Embryonic facial prominence (tissue), 1 donor: Measurements from ENCODE around the gene TP53I13.
"Not testable (repeated sequence)": the region's sequence is repeated elsewhere in the genome, so short reads cannot be mapped to it uniquely, and the experiment has no call there.

Experiments used
- DNase-seq: peaks from one replicate; pipeline ENCODE4 v3.0.0-alpha.2; 2016; ENCODE audit errors: extremely low spot score

Gene TP53I13

GRCh38 chr17:29568331-29569244 lies at the start of gene TP53I13:
Gene TP53I13 (plus strand): TSS chr17:29568701. CDS start chr17:29568759, 58 bp downstream.
- DNase-seq: peak; percentile 33

- no peak for DNase-seq
Observed at GRCh38 chr17:29524692-29525091, 43.8 kb upstream of the TP53I13 start.

- DNase-seq: no peak
Observed at GRCh38 chr17:29526322-29526721, 42.2 kb upstream of the TP53I13 start.

GRCh38 chr17:29533976-29534375 lies 34.5 kb upstream of the TP53I13 start:
- no peak for DNase-seq

GRCh38 chr17:29544066-29544465 lies 24.4 kb upstream of the TP53I13 start:
- no peak for DNase-seq

GRCh38 chr17:29546085-29546484 lies 22.4 kb upstream of the TP53I13 start:
- no peak for DNase-seq

- DNase-seq: no peak
Observed at GRCh38 chr17:29546830-29547229, 21.7 kb upstream of the TP53I13 start.

- no peak for DNase-seq
Observed at GRCh38 chr17:29549177-29549923, 19.2 kb upstream of the TP53I13 start.

- no peak for DNase-seq
Observed at GRCh38 chr17:29555840-29556239, 12.7 kb upstream of the TP53I13 start.

GRCh38 chr17:29557085-29557738 lies 11.3 kb upstream of the TP53I13 start:
- DNase-seq: no peak

GRCh38 chr17:29557739-29558116 lies 10.8 kb upstream of the TP53I13 start:
- no peak for DNase-seq

GRCh38 chr17:29558139-29558538 lies 10.4 kb upstream of the TP53I13 start:
- DNase-seq: not testable (repeated sequence)

- DNase-seq: no peak
Observed at GRCh38 chr17:29559640-29560039, 8.9 kb upstream of the TP53I13 start.

- no peak for DNase-seq
Observed at GRCh38 chr17:29560316-29560715, 8.2 kb upstream of the TP53I13 start.

- no peak for DNase-seq
Observed at GRCh38 chr17:29561554-29562517, 6.7 kb upstream of the TP53I13 start.

- no peak for DNase-seq
Observed at GRCh38 chr17:29562615-29563014, 5.9 kb upstream of the TP53I13 start.

GRCh38 chr17:29563816-29564215 lies 4.7 kb upstream of the TP53I13 start:
- DNase-seq: no peak

- no peak for DNase-seq
Observed at GRCh38 chr17:29565643-29566472, 2.6 kb upstream of the TP53I13 start.

GRCh38 chr17:29566473-29567303 lies 1.8 kb upstream of the TP53I13 start, which contains the start of gene ABHD15:
Gene ABHD15 (minus strand): TSS chr17:29567037. CDS start chr17:29566966, 71 bp downstream.
- no peak for DNase-seq

GRCh38 chr17:29567304-29567553 lies 1.3 kb upstream of the TP53I13 start:
- DNase-seq: no peak
